HG02623 (cell line): Measurements from ENCODE around the gene RCAN1.

Source experiments
- ATAC-seq: cut with Tn5 transposase; IDR thresholded peaks from one replicate; pipeline ENCODE4 v1.9.1; 2021; ENCODE audit warnings: moderate library complexity; ENCODE audit not compliant: unreplicated experiment

The RCAN1 gene

DNA sequence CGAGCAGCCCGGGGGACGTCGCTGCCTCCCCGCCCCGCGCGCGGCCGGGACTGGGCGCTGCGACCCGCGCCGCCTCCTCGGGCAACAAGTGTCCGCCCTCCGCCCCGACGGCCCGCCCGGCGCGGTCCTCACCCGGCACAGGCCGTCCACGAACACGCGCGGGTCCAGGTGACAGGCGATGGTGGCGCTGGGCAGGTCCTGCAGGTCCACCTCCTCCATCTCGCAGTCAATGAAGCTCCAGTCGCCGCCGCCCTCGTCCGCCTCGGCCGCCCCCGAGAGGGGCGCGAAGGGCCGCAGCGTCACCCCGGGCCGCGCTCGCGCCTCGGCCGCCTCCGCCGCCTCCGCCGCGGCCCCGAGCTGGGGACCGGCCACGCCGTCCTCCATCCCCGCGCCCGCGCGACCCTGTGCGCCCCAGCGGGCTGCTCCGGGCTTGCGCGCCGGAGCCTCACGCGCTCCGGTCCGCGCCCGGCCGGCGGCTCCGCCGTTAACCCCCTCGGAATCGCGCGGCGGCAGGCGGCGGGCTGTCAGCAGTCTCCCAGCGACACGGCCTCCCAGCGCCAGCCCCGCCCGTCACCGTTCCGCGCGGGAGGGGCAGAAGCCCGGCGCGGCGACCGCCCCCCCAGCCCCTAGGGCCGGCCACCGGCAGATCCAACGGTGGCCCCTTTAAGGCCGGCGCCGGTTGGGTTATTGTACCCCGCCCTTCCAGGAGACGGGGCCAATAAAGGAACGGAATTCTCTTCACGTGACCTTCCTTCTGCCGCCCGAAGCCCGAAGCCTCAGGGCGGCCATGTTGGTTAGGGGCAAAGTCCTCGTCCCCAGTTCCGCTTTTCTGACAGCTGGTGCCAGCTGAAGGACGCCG is at the start of gene RCAN1:
Gene RCAN1, minus strand, starts transcription at position 486 of the 859 bp plus-strand sequence. Its CDS starts 102 bp downstream, at position 384.
- ATAC-seq: peak; percentile 96

DNA sequence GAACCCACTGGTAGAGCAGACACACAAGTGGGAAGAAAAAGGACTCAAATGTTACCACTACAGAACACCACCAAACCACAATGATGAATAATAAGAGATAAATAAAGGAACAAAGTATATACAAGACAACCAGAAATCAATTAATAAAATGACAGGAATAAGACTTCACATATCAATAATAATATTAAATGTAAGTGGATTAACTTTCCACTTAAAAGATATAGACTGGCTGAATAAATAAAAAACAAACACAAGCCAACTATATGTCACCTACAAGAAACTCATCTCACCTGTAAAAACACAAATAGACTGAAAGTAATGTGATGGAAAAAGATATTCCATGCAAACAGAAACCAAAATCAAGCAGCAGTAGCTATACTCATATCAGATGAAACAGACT is 46.9 kb upstream of the RCAN1 start:
- ATAC-seq: no peak

DNA sequence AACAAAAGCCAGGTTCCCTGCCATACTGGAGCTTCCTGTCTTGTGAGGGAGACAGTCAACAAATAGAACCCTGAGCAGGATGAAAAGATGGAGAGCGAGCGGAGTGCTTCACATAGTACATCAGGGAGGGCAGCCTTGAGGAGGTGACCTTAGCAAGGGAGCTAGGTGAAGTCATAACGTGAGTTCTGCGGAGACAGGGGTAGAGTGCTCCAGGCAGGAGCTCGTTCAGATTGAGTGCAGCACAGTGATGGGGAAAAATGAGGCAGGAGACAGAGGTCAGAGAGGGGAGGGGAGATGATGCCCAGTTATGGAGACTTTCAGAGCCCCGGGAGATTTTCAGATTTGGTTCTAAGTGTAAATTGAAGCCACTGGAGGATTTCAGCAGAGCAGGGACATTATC is 38.6 kb upstream of the RCAN1 start:
- no peak for ATAC-seq

DNA sequence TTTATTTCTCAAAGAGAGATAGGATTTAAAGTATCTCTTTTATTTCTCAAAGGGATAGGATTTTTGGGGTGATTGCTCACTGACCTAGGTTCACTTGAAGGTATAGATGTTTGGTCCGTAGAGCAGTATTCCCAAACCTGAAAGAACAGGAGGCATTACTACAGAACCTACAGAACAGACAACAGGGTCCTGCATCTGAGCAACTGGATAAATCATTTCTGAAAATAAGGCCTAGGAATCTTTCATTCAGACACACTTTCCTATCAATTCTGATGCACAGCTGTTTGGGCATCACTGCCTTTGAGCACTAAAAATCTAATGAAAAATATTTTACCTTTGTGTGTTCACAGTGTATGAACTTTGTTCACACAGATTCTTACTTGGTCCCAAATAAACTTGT is 36.7 kb upstream of the RCAN1 start:
- no peak for ATAC-seq

DNA sequence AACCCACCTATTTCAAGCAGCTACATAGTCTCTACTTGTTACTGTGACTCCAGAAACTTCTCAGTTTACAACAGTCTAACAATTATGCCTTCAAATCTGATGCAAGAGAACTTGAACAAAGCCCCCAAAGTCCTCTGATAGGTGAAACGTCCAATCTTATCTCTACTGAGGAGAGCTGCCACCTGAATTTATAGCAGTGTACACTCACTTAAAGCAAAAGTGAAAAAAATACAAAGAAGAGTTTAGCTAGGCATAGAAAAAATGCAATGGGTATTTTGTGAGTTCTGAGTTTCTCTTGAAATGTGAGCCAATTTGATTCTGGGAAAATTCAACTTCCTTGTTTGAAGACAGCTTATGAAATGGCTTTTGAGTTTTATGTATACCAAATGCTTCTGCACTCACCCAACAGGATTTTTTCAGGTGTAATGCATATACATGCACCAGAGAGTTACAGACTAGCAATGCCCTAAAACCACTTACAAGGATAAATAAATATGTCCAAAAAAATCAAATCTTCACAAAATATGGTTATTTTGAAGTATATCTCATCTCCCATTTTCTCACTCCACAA is 36.0 kb upstream of the RCAN1 start:
- no peak for ATAC-seq

DNA sequence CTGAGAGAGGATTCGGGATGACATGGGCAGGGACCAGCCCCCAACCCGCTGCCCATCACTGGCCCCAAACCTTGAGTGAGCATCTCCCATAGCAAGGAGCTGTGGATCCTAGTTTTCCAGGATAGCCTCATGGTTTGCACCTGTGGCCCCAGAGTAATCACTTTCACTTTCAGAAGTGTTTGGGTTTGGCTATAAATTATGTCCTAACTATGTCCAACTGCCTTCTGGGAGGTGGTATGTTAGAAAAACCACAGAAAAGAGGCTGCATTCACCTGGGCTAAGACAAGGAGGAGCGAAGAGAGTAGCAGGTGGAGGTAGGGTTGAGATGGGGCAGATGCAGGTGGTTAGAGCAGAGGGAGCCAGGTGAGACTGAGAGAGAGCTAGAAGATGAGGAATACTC is 34.5 kb upstream of the RCAN1 start:
- no peak for ATAC-seq

DNA sequence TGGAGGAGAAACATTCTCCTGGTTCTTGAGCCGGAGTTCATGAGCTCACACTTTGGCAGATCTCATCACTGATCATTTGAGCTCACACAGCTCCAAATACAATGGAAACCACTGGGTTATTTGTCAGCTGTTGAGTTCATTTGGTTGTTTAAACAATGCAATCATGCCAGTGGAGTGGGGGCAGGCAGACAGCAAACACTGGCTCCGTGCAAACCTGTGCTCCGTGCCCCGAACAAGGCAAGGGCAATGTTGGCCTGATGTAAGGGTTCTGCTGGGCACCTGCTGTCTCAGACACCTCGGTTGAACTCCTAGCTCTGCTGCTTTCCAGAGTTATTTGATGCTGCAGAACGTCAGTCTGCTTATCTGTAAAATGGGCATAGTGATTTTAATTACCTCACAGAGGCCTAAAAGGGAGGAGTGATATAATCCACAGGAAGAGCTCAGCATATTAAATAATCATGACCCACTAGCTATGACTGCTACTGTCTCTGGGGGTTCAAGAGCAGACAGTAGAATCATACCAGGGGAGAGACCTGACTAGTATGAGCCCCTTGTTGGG is 33.9 kb upstream of the RCAN1 start:
- no peak for ATAC-seq

DNA sequence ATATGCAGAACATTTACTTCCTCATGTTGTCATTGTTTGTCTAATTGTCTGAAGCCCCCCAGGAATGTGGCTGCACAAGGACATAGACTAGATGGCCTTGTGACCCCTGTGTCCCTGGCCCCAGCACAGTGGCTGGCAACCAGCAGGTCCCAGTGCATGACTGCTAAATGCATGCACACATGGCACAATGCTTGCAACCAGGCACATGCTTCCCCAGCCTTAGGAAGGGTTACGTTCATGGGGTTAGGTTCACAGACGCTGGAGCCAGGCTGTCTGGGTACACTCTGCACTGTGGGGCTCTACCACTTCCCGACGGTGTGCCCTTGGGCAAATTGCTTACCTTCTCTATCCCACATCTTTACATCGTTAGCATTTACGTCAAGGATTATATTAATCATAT is 32.6 kb upstream of the RCAN1 start:
- ATAC-seq: no peak

DNA sequence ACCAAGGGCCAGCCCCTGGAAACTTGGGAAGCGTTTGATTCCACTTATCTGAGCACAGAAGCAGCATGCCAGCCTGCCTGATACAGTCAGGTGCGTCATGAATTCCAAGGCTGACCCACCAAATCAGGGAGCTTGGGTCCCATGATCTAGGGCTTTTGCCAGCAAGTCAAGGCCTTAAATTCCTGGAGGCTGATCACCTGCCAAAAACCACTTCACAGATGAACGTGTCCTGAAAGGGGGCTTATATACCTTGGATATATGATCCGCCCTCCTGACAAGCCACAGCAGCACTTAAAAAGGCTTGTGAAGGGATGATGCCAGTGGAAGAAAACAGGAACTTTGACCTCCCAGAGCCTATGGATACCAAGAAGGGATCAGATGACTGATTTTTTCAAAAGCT is 29.9 kb upstream of the RCAN1 start:
- no peak for ATAC-seq

DNA sequence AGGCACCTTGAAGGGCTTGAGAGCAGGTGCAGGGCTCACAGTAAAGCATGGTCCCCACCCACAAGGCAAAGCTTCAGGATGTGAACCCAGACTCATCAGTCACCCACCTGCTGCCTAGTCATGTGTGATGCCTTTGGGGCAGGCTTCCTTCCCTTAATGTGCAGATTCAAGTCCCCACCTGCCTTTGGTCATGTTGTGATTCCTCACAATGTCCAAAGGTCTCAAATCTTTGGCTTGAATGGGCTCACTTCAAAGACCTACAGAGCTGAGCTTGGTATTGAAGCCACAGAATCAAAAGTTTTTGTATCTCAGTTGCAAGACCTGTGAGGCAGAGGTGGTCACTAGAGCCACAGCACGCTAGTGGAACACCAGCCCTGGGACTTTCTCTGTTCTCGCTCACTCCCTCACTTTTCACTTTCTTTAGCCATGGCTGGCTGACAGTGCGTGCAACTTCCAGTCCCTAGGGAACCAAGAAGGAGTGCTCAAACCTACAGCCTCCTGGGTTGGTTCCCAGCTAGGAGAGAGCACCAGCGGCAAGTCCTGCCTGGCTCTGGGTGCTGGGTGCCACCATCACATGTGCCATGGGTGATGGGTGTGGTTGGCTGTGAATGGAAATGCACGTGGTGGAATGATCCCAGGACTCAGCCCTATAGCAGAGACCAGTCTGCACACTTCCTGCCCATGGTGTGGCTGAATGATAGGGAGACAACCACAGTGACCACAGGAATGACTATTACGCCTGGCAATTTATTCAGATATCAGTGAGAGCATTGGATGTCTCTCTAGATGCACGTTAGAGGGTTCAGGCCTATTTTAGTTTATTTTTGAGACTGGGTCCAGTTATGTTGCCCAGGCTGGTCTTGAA is 27.5 kb upstream of the RCAN1 start:
- ATAC-seq: no peak

DNA sequence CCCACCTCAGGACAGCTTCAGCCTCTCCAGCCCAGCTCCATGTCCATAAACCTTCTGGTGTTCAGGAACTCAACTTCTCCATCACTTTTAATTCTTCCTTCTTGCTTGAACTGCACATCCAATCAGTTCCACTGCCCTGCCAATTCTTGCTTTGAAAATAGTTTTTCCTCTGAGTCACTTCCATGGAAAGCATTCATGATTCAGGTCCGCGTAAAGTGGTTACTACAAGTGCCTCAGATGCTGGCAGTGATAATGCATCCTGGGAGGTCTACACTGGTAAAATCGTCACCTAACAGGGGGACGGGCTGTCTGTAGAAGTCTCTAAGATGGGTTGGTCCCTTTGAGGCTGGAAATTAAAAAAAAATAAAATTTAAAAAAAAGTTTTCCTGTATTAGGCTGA is 25.9 kb upstream of the RCAN1 start:
- ATAC-seq: no peak

DNA sequence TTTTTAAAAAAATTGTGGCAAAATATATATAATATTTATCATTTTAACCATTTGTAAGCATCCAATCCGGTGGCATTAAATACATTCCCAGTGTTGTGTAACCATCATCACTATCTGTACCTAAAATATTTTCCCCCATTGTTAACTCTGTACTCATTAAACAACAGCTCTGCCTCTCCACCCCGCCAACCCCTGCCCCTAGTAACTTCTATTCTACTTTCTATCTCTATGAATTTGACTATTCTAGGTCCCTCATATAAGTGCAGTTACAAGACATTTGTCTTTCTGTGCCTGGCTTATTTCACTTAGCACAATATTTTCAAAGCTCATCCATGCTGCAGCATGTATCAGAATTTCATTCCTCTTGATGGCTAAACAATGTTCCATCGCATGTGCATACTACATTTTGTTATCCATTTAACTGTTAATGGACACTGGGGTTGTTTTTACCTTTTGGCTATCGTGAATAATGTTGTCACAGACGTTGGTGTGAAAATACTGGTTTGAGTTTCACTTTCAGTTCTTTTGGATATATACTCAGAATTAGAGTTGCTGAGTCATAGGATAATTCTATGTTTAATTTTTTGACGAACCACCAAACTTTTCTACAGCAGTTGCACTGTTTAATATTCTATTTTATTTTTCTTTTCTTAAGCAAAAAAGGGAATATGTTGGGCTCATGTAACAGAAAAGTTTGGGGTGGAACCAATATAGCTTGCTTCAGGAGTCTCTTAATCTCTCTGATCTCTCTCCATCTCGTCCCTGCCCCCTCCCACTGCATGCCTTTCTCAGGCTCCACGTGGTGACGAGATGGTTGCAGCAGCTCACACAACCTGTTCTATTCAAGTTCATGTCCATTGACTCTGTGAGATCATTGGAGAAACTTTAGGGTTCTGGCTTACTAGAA is 25.2 kb upstream of the RCAN1 start:
- ATAC-seq: no peak

DNA sequence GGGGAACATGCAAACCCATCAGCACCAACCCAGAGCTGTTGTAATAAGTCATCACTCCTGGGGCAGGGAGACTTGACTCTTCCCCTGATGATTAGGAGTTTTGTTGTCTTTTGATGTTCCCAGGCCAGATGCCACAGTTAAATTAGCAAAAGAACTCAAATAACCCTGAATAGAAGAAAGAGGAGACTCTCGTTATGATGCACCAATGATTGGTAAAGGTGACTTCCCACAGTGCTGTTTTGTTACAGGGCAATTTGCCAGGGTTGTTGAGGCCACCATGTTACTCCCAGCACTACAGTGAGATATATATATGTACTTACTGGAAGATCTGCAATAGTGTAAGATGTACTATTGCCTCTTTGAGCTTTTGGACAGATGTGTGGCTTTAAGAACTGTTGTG is 24.3 kb upstream of the RCAN1 start:
- ATAC-seq: no peak

DNA sequence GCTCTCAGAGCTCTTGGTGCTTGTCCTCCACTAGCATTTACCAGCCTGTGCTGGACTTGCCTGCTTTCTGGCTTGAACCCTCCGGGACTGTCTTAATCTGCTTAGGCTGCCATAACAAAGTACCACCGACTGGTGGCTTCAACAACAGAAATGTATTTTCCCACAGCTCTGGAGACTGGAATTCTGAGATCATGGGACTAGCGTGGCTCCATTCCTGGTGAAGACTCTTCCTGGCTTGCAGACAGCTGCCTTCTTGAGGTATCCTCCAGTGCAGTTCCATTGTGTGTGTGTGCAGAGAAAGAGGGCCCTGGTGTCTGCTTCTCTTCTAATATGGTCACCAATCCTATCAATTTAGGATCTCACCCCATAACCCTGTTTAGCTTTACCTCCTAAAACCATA is 22.0 kb upstream of the RCAN1 start:
- ATAC-seq: no peak

DNA sequence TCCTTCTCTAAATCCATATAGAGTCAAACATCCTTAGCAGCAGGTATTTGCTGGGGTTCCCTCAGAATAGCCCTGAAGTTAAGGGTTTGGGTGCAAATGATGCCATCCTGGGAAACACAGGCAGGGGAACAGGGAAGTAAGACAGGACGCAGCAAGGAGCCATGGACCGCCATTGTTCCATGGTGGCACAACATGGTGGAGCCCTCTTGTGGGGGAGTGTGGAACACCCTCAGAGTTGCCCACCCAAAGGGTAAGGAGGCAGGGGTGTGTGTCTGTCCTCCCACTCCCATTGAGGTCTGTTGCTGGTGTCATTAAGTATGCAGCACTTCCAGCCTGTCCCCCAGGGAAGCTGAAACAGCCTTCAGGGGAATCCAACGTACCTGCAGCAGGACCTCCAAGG is 20.4 kb upstream of the RCAN1 start:
- ATAC-seq: no peak

DNA sequence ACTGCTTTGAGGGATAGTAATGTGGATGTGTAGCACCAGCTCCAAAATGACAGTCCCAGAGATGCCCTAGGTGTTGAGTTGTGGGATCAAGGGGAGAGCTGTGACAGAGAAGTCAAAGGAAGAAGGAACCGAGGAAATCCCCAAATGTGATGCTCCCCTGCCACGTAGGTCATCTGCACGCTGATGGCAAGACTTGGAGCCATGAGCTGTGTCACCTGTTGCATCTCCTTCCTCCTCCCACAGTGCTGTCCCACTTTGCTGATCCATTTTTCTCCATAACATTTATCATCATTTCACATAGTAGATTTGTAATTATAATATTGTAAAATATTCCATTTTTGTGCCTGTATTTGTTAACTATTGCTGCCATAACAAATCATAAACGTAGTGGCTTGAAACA is 17.6 kb upstream of the RCAN1 start:
- ATAC-seq: no peak

DNA sequence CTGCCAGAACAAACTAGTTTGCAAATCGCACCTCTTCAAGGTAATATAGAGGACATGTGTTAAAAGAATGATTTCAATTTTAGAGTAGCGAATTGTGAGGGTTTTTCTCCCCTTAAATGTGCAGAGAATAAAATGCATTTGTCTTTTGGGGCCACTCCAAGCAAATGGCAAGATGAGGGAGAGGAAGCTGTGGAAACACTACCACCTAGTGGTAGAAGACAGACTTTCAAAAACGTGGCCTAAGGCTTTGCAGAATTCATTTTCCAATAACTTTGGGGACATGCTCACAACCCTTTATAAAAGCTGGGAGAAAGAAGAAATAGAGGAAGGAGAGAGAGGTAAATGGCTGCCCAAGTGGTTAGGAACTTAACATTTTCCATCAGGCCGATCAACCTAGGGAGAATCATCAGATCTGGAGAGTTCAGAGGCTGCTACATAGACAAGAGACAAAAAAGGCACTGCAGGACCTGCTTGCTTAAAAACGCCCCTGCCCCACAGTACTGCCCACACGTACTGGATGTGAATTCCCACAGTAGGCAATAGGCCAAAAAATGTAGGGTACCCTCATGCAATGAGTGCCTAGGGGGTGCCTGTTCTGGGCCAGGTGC is 15.7 kb upstream of the RCAN1 start:
- ATAC-seq: no peak

DNA sequence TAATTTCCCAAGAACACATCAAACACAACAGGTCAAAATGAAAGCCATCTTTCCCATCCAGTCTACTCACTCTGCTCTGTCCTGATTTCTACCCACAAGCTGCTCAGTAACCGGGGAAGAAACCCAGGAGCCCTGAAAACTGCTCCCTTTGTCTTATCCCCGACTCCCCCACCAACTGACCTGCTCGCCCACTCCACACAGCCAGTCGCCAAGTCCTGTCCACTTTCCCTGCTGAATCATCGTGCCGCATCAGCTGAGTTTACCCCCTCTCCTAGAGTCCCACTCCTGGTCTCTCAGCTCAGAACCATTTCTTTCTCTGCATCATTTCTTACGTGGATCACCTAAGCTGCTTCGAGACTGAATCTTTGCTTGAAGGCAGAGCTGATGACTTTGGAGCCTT is 11.2 kb upstream of the RCAN1 start:
- no peak for ATAC-seq

DNA sequence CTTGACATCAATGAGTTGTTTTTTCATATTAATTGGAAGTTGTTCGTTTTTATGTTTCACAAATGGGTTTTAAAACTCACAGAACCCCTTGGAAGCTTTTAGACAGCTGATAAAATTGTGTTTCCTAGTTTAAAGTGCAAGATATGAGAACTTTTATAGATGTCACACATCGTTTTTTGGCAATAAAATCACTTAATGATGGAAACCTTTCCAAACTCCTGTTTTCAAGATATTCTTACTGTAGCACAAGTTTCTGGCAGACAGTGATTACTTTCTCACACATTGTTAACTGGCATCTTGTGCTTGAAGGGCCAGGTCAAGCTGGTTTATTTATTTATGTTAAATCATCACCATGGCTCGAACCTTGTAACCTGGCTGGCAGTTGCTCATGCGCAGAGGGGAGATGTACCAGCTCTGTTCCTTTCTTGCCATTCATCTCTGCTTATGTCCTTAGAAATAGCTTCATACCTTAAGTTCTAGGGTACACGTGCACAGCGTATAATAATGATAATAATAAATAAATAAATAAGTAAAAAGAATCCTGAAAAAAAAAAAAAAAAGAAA is 10.2 kb upstream of the RCAN1 start:
- ATAC-seq: no peak

DNA sequence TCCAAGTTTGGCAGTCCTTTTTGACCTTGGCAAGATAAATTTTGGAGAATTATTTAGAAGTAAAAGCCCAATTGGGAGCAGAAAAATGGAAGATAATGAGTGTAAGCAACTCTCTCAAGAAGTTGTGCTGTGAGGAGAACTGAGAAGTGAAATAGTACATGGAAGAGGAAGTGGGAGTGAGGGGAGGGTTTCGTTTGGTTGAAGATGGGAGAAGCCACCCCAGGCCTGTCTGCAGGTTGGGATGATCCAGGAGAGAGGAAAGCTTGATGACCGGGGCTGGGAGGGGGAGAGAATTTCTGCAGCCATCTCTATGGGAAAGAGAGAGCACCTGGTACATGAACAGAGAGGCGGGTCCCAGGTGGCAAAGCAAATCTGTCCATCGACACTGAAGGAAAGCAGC is 8.6 kb upstream of the RCAN1 start:
- ATAC-seq: no peak
